GM06990 (cell line): ENCODE data around the gene MOXD1.

Source experiments
- DNase-seq: peaks from one replicate; pipeline ENCODE4 v3.0.0-alpha.2; 2011; ENCODE audit not compliant: insufficient read length; ENCODE audit errors: extremely low read depth
- H3K27me3 ChIP-seq: replicated peaks from 2 replicates; pipeline ENCODE4 v1.6.0; 2011; ENCODE audit warnings: low read length; ENCODE audit not compliant: control insufficient read depth, insufficient read depth
- H3K36me3 ChIP-seq: 2 replicates; pipeline ENCODE4 v1.5.1; 2011; ENCODE audit warnings: low read length; ENCODE audit not compliant: control insufficient read depth, insufficient read depth
- H3K4me3 ChIP-seq: replicated peaks from 2 replicates; pipeline ENCODE4 v1.5.1; 2011; ENCODE audit warnings: low read depth, mild to moderate bottlenecking, control low read depth, low read length
- CTCF ChIP-seq: IDR thresholded peaks from 2 replicates; pipeline ENCODE4 v1.5.1; 2011; ENCODE audit warnings: low read length, control low read depth, mild to moderate bottlenecking, inconsistent platforms; ENCODE audit not compliant: insufficient read depth, poor library complexity, severe bottlenecking

MOXD1 gene

DNA sequence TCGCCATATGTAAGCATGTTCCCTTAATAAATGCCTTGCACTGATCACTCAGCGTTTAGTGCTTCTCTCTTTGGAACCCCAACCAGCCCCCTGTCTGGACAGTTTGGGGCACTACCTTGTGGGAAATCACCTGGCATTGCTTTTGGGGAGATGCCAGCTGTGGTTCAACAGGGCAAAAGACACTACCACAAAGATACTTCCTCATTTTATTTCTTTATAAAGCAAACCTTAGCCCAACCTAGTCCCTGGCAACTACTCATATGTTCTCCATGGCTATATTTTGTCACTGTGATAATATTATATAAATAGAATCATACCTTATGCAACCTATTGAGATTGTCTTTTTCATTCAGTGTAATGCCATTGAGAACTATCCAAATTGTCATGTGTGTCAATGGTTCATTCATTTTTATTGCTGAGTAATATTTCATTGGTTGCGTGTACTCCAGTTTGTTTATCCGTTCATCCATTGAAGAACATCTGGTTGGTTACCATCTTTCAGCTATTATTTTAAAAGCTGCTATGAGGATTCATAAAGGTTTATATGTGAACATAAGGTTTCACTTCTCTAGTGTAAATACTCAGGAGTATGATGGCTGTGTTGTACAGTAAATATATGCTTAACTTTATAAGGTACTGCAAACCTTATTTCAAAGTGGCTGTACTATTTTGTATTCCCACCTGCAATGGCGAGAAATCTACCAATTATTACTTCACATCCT, 114.8 kb downstream of the MOXD1 start:
- Histone ChIP-seq H3K4me3 (no peak overlapping the region), H3K36me3 (no peaks in the 10 kb centered on the region), H3K27me3 (no peaks in the 10 kb centered on the region)
- no peak for DNase-seq
- TF ChIP-seq CTCF = no peak

DNA sequence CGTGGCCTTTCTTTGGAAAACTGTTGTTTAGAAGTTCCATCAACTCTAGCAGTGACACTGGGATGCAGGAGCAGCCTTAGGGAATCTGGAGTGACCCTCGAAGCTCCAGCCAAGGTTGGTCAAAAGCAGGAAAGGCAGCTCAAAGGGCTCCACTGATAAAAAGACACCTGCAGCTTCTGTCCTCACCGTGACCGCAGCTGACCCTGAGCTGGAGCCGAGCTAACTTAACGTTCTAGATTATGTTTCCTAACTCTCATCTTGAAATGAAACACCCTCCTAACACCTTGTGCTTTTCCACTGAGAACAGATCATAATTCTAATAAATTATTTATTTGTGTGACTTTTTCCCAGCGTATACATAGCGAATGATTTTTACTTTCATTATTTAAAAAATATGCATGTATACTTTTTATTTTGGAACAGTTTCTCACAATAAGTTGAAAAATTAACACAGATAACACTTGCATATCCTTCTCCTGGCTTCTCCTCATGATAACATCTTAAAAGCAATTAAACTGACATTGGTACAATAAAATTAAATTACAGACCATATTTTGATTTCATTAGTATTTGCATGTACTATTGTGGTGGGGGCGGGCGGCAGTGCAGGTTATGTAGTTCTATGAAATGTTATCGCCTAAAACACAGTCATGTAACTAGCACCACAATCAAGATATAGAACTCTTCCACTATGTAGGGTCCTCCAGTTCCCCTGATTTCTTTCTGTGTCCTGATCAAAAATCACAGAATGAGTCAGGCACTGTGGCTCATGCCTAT, 116.1 kb downstream of the MOXD1 start:
- Histone ChIP-seq H3K27me3 (no peaks in the 10 kb centered on the region), H3K36me3 (no peaks in the 10 kb centered on the region), H3K4me3 (no peak overlapping the region)
- no peak for DNase-seq
- TF ChIP-seq CTCF = no peak

DNA sequence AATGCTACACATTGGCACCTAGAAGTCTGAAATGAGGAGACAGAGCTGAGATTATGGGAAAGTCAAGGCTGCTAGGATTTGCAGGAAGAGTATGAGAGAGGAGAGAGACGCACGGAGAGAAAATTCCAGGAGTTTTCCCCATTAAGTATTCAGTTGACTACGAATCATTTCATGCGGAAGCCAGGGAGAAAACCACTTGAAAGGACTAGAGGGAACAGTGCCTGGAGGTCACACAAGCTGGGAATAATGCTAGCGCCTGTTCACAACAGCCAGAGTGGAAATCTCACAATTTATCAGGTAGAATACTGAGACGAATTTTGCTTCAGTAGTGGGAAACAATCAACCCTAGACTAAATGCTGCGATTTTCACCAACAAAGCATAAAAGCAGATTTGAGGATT, 118.6 kb downstream of the MOXD1 start:
- no peaks in the 10 kb centered on the region for H3K36me3 ChIP-seq
- no peak for DNase-seq
- no peak overlapping the region for H3K4me3 ChIP-seq
- no peaks in the 10 kb centered on the region for H3K27me3 ChIP-seq
- no peak for TF ChIP-seq CTCF

GRCh38 chr6:132280436-132280835, 120.8 kb downstream of the MOXD1 start:
- DNase-seq = no peak
- no peak for TF ChIP-seq CTCF
- H3K4me3 ChIP-seq = no peak overlapping the region
- no peaks in the 10 kb centered on the region; the same call in 1 of the 2 replicates for H3K27me3 ChIP-seq
- no peaks in the 10 kb centered on the region for H3K36me3 ChIP-seq

- TF ChIP-seq CTCF = peak; percentile 75
- peak; percentile 47 for DNase-seq
- Histone ChIP-seq H3K27me3 (no peaks in the 10 kb centered on the region; the same call in 1 of the 2 replicates), H3K4me3 (peak overlapping the region; percentile 68), H3K36me3 (no peaks in the 10 kb centered on the region)
Measured at GRCh38 chr6:132279592-132280139, 121.6 kb downstream of the MOXD1 start.
